MCF 10A (cell line): Measurements from ENCODE around the gene MAP1LC3B. TPM values are rescaled to one million over a fixed set of nuclear protein-coding genes. Genes with fewer than 3 reads are reported as not detected.
"Not testable (repeated sequence)": the region's sequence is repeated elsewhere in the genome, so short reads cannot be mapped to it uniquely, and the experiment has no call there.

Experiments used
- BruUV-seq: library from RNA; stranded (reverse); fragments of 400-500 nt; replicated peaks from 2 replicates; lab custom pipeline; 2021; lab: Mats Ljungman, UMichigan
- CTCF ChIA-PET: fragments of 300-600 bp; sonication (Branson Sonifier 250); formaldehyde crosslinking; extraction: SDS; loops from one replicate; lab custom pipeline; 2021; ENCODE audit warnings: antibody characterized with exemption, inconsistent platforms; lab: Yijun Ruan, JAX
- POLR2A ChIA-PET: fragments of 300-600, 350-650 bp; sonication (Branson Sonifier 250); formaldehyde crosslinking; extraction: SDS; loops from one replicate; lab custom pipeline; 2020; ENCODE audit warnings: antibody characterized with exemption, inconsistent platforms; lab: Yijun Ruan, JAX
- DNase-seq: peaks from one replicate; pipeline ENCODE4 v3.0.0-alpha.2; 2018; ENCODE audit not compliant: unreplicated experiment
- H3K27ac Mint-ChIP-seq: one replicate; pipeline ENCODE4 v1.8.0; 2022; ENCODE audit warnings: mild to moderate bottlenecking, low read depth, mixed read lengths; ENCODE audit not compliant: unreplicated experiment
- H3K27me3 Mint-ChIP-seq: one replicate; pipeline ENCODE4 v1.8.0; 2022; ENCODE audit warnings: mixed read lengths; ENCODE audit not compliant: insufficient read depth, unreplicated experiment
- H3K36me3 Mint-ChIP-seq: one replicate; pipeline ENCODE4 v1.8.0; 2022; ENCODE audit warnings: mild to moderate bottlenecking, moderate library complexity, mixed read lengths; ENCODE audit not compliant: insufficient read depth, unreplicated experiment
- H3K4me1 Mint-ChIP-seq: one replicate; pipeline ENCODE4 v1.8.0; 2022; ENCODE audit warnings: mixed read lengths; ENCODE audit not compliant: insufficient read depth, unreplicated experiment
- H3K4me3 Mint-ChIP-seq: one replicate; pipeline ENCODE4 v1.8.0; 2022; ENCODE audit warnings: mild to moderate bottlenecking, moderate library complexity, mixed read lengths; ENCODE audit not compliant: unreplicated experiment
- H3K9me3 Mint-ChIP-seq: one replicate; pipeline ENCODE4 v1.8.0; 2022; ENCODE audit warnings: mixed read lengths; ENCODE audit not compliant: unreplicated experiment
- CTCF ChIP-seq: fragments of 200-600 bp; IDR thresholded peaks from one replicate; pipeline ENCODE4 v1.8.0; 2022; ENCODE audit warnings: antibody characterized with exemption, mild to moderate bottlenecking; ENCODE audit not compliant: unreplicated experiment
- intact Hi-C: fragments of 100-400 bp; cut with micrococcal nuclease; formaldehyde crosslinking; loops from 2 replicates; pipeline ENCODE4 v1.14.1; 2022
- total RNA-seq: library from RNA; stranded (reverse); gene quantifications from 2 replicates; pipeline ENCODE4 v1.2.3, GENCODE V29; 2022

The MAP1LC3B gene
- total RNA-seq, 1 experiment from 2014 or later = 271 TPM

- ChIA-PET CTCF (interaction anchor here (0.6 to 0.7 kb wide), 3 partner anchors 467 to 1376 kb away, joined by 3 read pairs; no protein-coding TSS in a partner anchor), POLR2A (no interaction called here)
- intact Hi-C loops = no loop called here
- no peak for DNase-seq
- Mint-ChIP-seq H3K36me3 (peaks cover 49% of the 10 kb centered on the region), H3K27me3 (no peaks in the 10 kb centered on the region), H3K9me3 (no peaks in the 10 kb centered on the region), H3K4me3 (no peak overlapping the region), H3K27ac (no peak overlapping the region), H3K4me1 (no peaks in the 10 kb centered on the region)
- TF ChIP-seq CTCF = no peak
- no TSS peak for BruUV-seq
These were observed 31.1 kb upstream of the MAP1LC3B start for GRCh38 chr16:87360862-87361610.

- ChIA-PET CTCF (no interaction called here), POLR2A (interaction anchor here (0.6 to 0.7 kb wide), 2 partner anchors 37 to 112 kb away, joined by 3 read pairs; no protein-coding TSS in a partner anchor)
- Mint-ChIP-seq H3K36me3 (peaks cover 54% of the 10 kb centered on the region), H3K4me1 (peaks cover 4% of the 10 kb centered on the region), H3K27me3 (no peaks in the 10 kb centered on the region), H3K9me3 (no peaks in the 10 kb centered on the region), H3K27ac (no peak overlapping the region), H3K4me3 (no peak overlapping the region)
- no TSS peak for BruUV-seq
- TF ChIP-seq CTCF = no peak
- no peak for DNase-seq
- intact Hi-C loops = no loop called here
These were observed 30.1 kb upstream of the MAP1LC3B start for GRCh38 chr16:87361916-87362619.

- H3K27ac Mint-ChIP-seq, H3K4me3 Mint-ChIP-seq, H3K9me3 Mint-ChIP-seq, BruUV-seq, DNase-seq, H3K27me3 Mint-ChIP-seq, H3K4me1 Mint-ChIP-seq, intact Hi-C loops: not testable (repeated sequence)
- ChIA-PET POLR2A (interaction anchor here (0.6 to 1.3 kb wide), 2 partner anchors 21 to 38 kb away, joined by 3 to 5 read pairs; partner anchors contain the start of gene FBXO31), CTCF (interaction anchor here (0.6 kb wide), 1 partner anchor 312 kb away, joined by 3 read pairs; no protein-coding TSS in a partner anchor)
- peaks cover 54% of the 10 kb centered on the region for H3K36me3 Mint-ChIP-seq
These were observed 29.1 kb upstream of the MAP1LC3B start for GRCh38 chr16:87362828-87363559.

- H3K9me3 Mint-ChIP-seq = no peaks in the 10 kb centered on the region
- BruUV-seq = no TSS peak
- H3K36me3 Mint-ChIP-seq = peaks cover 45% of the 10 kb centered on the region
- POLR2A ChIA-PET = interaction anchor here (1.2 to 1.3 kb wide), 2 partner anchors 20 to 24 kb away, joined by 4 to 5 read pairs; partner anchors contain the start of gene FBXO31
- intact Hi-C loops = no loop called here
- no peak for DNase-seq
- H3K27me3 Mint-ChIP-seq = no peaks in the 10 kb centered on the region
- no peak overlapping the region for H3K27ac Mint-ChIP-seq
- CTCF ChIA-PET = no interaction called here
- peaks cover 4% of the 10 kb centered on the region for H3K4me1 Mint-ChIP-seq
- TF ChIP-seq CTCF = no peak
- H3K4me3 Mint-ChIP-seq = no peak overlapping the region
These were observed 28.2 kb upstream of the MAP1LC3B start for GRCh38 chr16:87363771-87364455.
